NCI-H82 (cell line): ENCODE results near the gene ROPN1B.

Experiments
- DNase-seq: peaks from one replicate; lab custom pipeline; 2025; lab: John Stamatoyannopoulos, UW

The ROPN1B gene

GRCh38 chr3:126005951-126006350, 37.0 kb downstream of the ROPN1B start:
- DNase-seq = no peak

GRCh38 chr3:126008219-126008618, 39.2 kb downstream of the ROPN1B start:
- no peak for DNase-seq

GRCh38 chr3:126009181-126009580, 40.2 kb downstream of the ROPN1B start:
- DNase-seq = no peak

GRCh38 chr3:126013751-126014156, 44.8 kb downstream of the ROPN1B start:
- peak; percentile 22 for DNase-seq

GRCh38 chr3:126014252-126014651, 45.3 kb downstream of the ROPN1B start:
- no peak for DNase-seq

GRCh38 chr3:126015075-126015474, 46.1 kb downstream of the ROPN1B start:
- no peak for DNase-seq

GRCh38 chr3:126016616-126017015, 47.6 kb downstream of the ROPN1B start:
- DNase-seq = no peak

GRCh38 chr3:126017362-126017761, 48.4 kb downstream of the ROPN1B start:
- DNase-seq = no peak

- DNase-seq = no peak
Measured at GRCh38 chr3:126018545-126018944, 49.6 kb downstream of the ROPN1B start.

- DNase-seq = peak; percentile 77
Measured at GRCh38 chr3:126018995-126019394, 50.0 kb downstream of the ROPN1B start.

GRCh38 chr3:126019683-126020082, 50.7 kb downstream of the ROPN1B start:
- no peak for DNase-seq

- peak; percentile 51 for DNase-seq
Measured at GRCh38 chr3:126021224-126021623, 52.2 kb downstream of the ROPN1B start.

GRCh38 chr3:126021702-126022101, 52.7 kb downstream of the ROPN1B start:
- DNase-seq = no peak

GRCh38 chr3:126022741-126023359, 53.9 kb downstream of the ROPN1B start:
- peak; percentile 93 for DNase-seq

- DNase-seq = peak; percentile 51
Measured at GRCh38 chr3:126023390-126023789, 54.4 kb downstream of the ROPN1B start.

- DNase-seq = no peak
Measured at GRCh38 chr3:126024049-126024854, 55.3 kb downstream of the ROPN1B start.

GRCh38 chr3:126025116-126025729, 56.2 kb downstream of the ROPN1B start:
- DNase-seq = no peak

- no peak for DNase-seq
Measured at GRCh38 chr3:126025862-126026261, 56.9 kb downstream of the ROPN1B start.

- no peak for DNase-seq
Measured at GRCh38 chr3:126026277-126026751, 57.3 kb downstream of the ROPN1B start.

- no peak for DNase-seq
Measured at GRCh38 chr3:126026761-126027160, 57.8 kb downstream of the ROPN1B start.

- DNase-seq = no peak
Measured at GRCh38 chr3:126028096-126028495, 59.1 kb downstream of the ROPN1B start.

GRCh38 chr3:126029241-126029640, 60.3 kb downstream of the ROPN1B start:
- DNase-seq = no peak

- DNase-seq = no peak
Measured at GRCh38 chr3:126030455-126030854, 61.5 kb downstream of the ROPN1B start.
